ENCODE data around the gene KCTD1. TPM values are rescaled to one million over a fixed set of nuclear protein-coding genes. Genes with fewer than 3 reads are reported as not detected.

Gene KCTD1
- total RNA-seq, 2 experiments from 2014 or later = 10.1 to 10.3 TPM

DNA sequence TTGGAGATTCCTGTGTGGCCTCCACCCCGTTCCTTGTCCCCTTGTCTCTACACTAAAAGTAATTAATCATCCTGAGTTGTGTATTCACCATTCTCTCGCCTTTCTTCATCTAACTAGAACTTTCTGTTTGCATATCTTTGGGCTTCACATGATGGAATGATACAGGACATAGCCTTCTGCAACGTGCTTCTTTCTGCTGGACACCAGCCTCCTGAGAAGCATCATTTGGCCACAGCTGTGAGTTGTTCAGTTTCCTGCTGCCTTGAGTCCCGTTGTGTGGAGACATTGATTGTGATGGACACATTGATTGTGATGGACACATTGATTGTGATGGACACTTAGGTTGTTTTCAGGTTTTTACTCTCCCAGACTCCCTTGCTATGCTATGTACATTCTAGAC is 139.3 kb downstream of the KCTD1 start:
- H2AFZ ChIP-seq (ENCODE audit: low read length) = no peak overlapping the region
- H4K20me1 ChIP-seq (ENCODE audit: insufficient read depth, low read length) = no peaks in the 10 kb centered on the region
- H3K9me3 ChIP-seq (ENCODE audit: low read length) = no peaks in the 10 kb centered on the region
- no peaks in the 10 kb centered on the region for H3K4me1 ChIP-seq (ENCODE audit: insufficient read depth, low read length, poor library complexity, severe bottlenecking)
- ChIA-PET POLR2A (interaction anchor here (0.8 kb wide), 1 partner anchor 113 kb away, joined by 3 read pairs; no protein-coding TSS in a partner anchor), CTCF (ENCODE audit: unreplicated experiment) (interaction anchor here (0.6 kb wide), 1 partner anchor 613 kb away, joined by 3 read pairs; no protein-coding TSS in a partner anchor)
- no peak for DNase-seq (ENCODE audit: low spot score)
- H3K27ac ChIP-seq (ENCODE audit: low read depth, low read length, poor library complexity, severe bottlenecking) = no peak overlapping the region
- TF ChIP-seq EZH2phosphoT487 (IDR thresholded peaks at IDR 0.05; ENCODE audit: borderline replicate concordance, low read depth, low read length) = no peak
- TF ChIP-seq, protein P1, sequence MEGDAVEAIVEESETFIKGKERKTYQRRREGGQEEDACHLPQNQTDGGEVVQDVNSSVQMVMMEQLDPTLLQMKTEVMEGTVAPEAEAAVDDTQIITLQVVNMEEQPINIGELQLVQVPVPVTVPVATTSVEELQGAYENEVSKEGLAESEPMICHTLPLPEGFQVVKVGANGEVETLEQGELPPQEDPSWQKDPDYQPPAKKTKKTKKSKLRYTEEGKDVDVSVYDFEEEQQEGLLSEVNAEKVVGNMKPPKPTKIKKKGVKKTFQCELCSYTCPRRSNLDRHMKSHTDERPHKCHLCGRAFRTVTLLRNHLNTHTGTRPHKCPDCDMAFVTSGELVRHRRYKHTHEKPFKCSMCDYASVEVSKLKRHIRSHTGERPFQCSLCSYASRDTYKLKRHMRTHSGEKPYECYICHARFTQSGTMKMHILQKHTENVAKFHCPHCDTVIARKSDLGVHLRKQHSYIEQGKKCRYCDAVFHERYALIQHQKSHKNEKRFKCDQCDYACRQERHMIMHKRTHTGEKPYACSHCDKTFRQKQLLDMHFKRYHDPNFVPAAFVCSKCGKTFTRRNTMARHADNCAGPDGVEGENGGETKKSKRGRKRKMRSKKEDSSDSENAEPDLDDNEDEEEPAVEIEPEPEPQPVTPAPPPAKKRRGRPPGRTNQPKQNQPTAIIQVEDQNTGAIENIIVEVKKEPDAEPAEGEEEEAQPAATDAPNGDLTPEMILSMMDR (conservative IDR thresholded peaks at IDR 0.05; ENCODE audit: low read length) = no peak
- no TSS peak for BruUV-seq (replicated peaks)
- intact Hi-C loops (cut with micrococcal nuclease; ENCODE audit: unreplicated experiment) = loop anchor here (5.0 to 10.0 kb wide), 3 partner anchors 48 to 596 kb away; no protein-coding TSS in a partner anchor
- no peak overlapping the region for H3K4me2 ChIP-seq (ENCODE audit: low read length)
- H3K4me3 ChIP-seq (ENCODE audit: low read depth, low read length, poor library complexity, severe bottlenecking) = no peak overlapping the region
- no peaks in the 10 kb centered on the region for H3K9me2 ChIP-seq (ENCODE audit: insufficient read depth, low read length)
- no peaks in the 10 kb centered on the region for H3K36me3 ChIP-seq (ENCODE audit: insufficient read depth, low read length)
- H3K79me2 ChIP-seq (ENCODE audit: insufficient read depth, low read depth, low read length) = no peaks in the 10 kb centered on the region

- Histone ChIP-seq H3K79me2 (ENCODE audit: insufficient read depth, low read depth, low read length) (no peaks in the 10 kb centered on the region), H4K20me1 (ENCODE audit: insufficient read depth, low read length) (no peaks in the 10 kb centered on the region), H3K36me3 (ENCODE audit: insufficient read depth, low read length) (no peaks in the 10 kb centered on the region), H3K4me3 (ENCODE audit: low read depth, low read length, poor library complexity, severe bottlenecking) (no peak overlapping the region), H3K4me2 (ENCODE audit: low read length) (no peak overlapping the region), H2AFZ (ENCODE audit: low read length) (no peak overlapping the region), H3K9me3 (ENCODE audit: low read length) (no peaks in the 10 kb centered on the region), H3K9me2 (ENCODE audit: insufficient read depth, low read length) (no peaks in the 10 kb centered on the region), H3K27ac (ENCODE audit: low read depth, low read length, poor library complexity, severe bottlenecking) (no peak overlapping the region), H3K4me1 (ENCODE audit: insufficient read depth, low read length, poor library complexity, severe bottlenecking) (no peaks in the 10 kb centered on the region)
- intact Hi-C loops (cut with micrococcal nuclease; ENCODE audit: unreplicated experiment) = loop anchor here (5.0 to 10.0 kb wide), 3 partner anchors 49 to 597 kb away; no protein-coding TSS in a partner anchor
- ChIA-PET CTCF (ENCODE audit: unreplicated experiment) (interaction anchor here (0.6 kb wide), 1 partner anchor 614 kb away, joined by 3 read pairs; no protein-coding TSS in a partner anchor), POLR2A (interaction anchor here (0.7 kb wide), 1 partner anchor 232 kb away, joined by 3 read pairs; no protein-coding TSS in a partner anchor)
- DNase-seq (ENCODE audit: low spot score) = no peak
- TF ChIP-seq, protein P1 (conservative IDR thresholded peaks at IDR 0.05; ENCODE audit: low read length) = no peak
- no peak for TF ChIP-seq EZH2phosphoT487 (IDR thresholded peaks at IDR 0.05; ENCODE audit: borderline replicate concordance, low read depth, low read length)
- no TSS peak for BruUV-seq (replicated peaks)
Observed at GRCh38 chr18:26407736-26408601, 140.4 kb downstream of the KCTD1 start.

Measured in OCI-LY7 (cell line).